Neural cell (in vitro differentiated cells): ENCODE data around the gene HECW1. TPM values are rescaled to one million over a fixed set of nuclear protein-coding genes. Genes with fewer than 3 reads are reported as not detected.

Experiments used
- H2AFZ ChIP-seq: fragments of 200-600, 300-800 bp; sonication (generic), shearing (Covaris generic); 2 replicates; pipeline ENCODE4 v1.6.0; 2014; ENCODE audit warnings: low read depth, mild to moderate bottlenecking, antibody characterized with exemption, low read length, moderate library complexity
- H3F3A ChIP-seq: fragments of 200-600 bp; shearing (Covaris generic); 2 replicates; pipeline ENCODE4 v1.6.1; 2016; ENCODE audit warnings: mild to moderate bottlenecking, moderate library complexity, mixed read lengths, antibody characterized with exemption, low read length; ENCODE audit not compliant: insufficient read depth, poor library complexity, severe bottlenecking
- H3K27ac ChIP-seq: fragments of 200-600, 300-800 bp; sonication (generic), shearing (Covaris generic); 2 replicates; pipeline ENCODE4 v1.5.1; 2014; ENCODE audit warnings: mild to moderate bottlenecking, low read length, moderate library complexity
- H3K27me3 ChIP-seq: fragments of 300-800, 200-600 bp; sonication (generic), shearing (Covaris generic); 2 replicates; pipeline ENCODE4 v1.6.0; 2014; ENCODE audit warnings: mild to moderate bottlenecking, low read depth, low read length, moderate library complexity; ENCODE audit not compliant: insufficient read depth
- H3K36me3 ChIP-seq: fragments of 300-800, 200-600 bp; sonication (generic), shearing (Covaris generic); 2 replicates; pipeline ENCODE4 v1.5.1; 2014; ENCODE audit warnings: mild to moderate bottlenecking, antibody characterized with exemption, low read length, moderate library complexity; ENCODE audit not compliant: insufficient read depth
- H3K4me2 ChIP-seq: fragments of 300-800, 200-600 bp; sonication (generic), shearing (Covaris generic); 2 replicates; pipeline ENCODE4 v1.6.0; 2014; ENCODE audit warnings: mild to moderate bottlenecking, low read length
- H3K4me3 ChIP-seq: fragments of 300-800, 200-600 bp; sonication (generic), shearing (Covaris generic); 2 replicates; pipeline ENCODE4 v1.5.1; 2014; ENCODE audit warnings: mild to moderate bottlenecking, low read length, moderate library complexity
- H3K79me2 ChIP-seq: fragments of 200-600 bp; shearing (Covaris generic); replicated peaks from 2 replicates; pipeline ENCODE4 v1.6.0; 2014; ENCODE audit warnings: mild to moderate bottlenecking, low read length, moderate library complexity; ENCODE audit not compliant: insufficient read depth
- H3K9ac ChIP-seq: fragments of 300-800, 200-600 bp; sonication (generic), shearing (Covaris generic); 2 replicates; pipeline ENCODE4 v1.6.1; 2016; ENCODE audit warnings: mild to moderate bottlenecking, low read length, mixed read lengths
- H3K9me2 ChIP-seq: fragments of 200-600 bp; shearing (Covaris generic); 2 replicates; pipeline ENCODE4 v1.6.1; 2016; ENCODE audit warnings: mild to moderate bottlenecking, low read length, mixed read lengths; ENCODE audit not compliant: insufficient read depth
- H3K9me3 ChIP-seq: fragments of 200-600, 300-800 bp; sonication (generic), shearing (Covaris generic); 2 replicates; pipeline ENCODE4 v1.6.1; 2016; ENCODE audit warnings: mild to moderate bottlenecking, mixed run types, low read length, moderate library complexity, mixed read lengths
- H4K20me1 ChIP-seq: fragments of 200-600 bp; shearing (Covaris generic); 2 replicates; pipeline ENCODE4 v1.6.1; 2016; ENCODE audit warnings: mild to moderate bottlenecking, mixed run types; ENCODE audit not compliant: insufficient read depth
- EP300 ChIP-seq: fragments of 450-650 bp; conservative IDR thresholded peaks from 2 replicates; pipeline ENCODE4 v1.6.1; 2014; ENCODE audit warnings: antibody characterized with exemption, mild to moderate bottlenecking, moderate library complexity; ENCODE audit not compliant: poor library complexity, severe bottlenecking
- EZH2 ChIP-seq: fragments of 200-600, 300-800 bp; shearing (Covaris generic), sonication (generic); IDR thresholded peaks from 2 replicates; pipeline ENCODE4 v1.6.1; 2014; ENCODE audit warnings: antibody characterized with exemption, low read length, borderline replicate concordance, mild to moderate bottlenecking; ENCODE audit not compliant: insufficient read depth, poor library complexity, severe bottlenecking
- MXI1 ChIP-seq: fragments of 450-650 bp; conservative IDR thresholded peaks from 2 replicates; pipeline ENCODE4 v1.6.1; 2014; ENCODE audit warnings: antibody characterized with exemption, mild to moderate bottlenecking; ENCODE audit not compliant: poor library complexity, severe bottlenecking
- POLR2AphosphoS5 ChIP-seq: IDR thresholded peaks from 2 replicates; pipeline ENCODE4 v1.6.1; 2012
- RAD21 ChIP-seq: fragments of 450-650 bp; conservative IDR thresholded peaks from 2 replicates; pipeline ENCODE4 v1.6.1; 2014; ENCODE audit warnings: antibody characterized with exemption, mild to moderate bottlenecking, moderate library complexity
- SMC3 ChIP-seq: fragments of 450-650 bp; conservative IDR thresholded peaks from 2 replicates; pipeline ENCODE4 v1.6.1; 2014; ENCODE audit warnings: antibody characterized with exemption, mild to moderate bottlenecking, moderate library complexity; ENCODE audit not compliant: poor library complexity
- TAF1 ChIP-seq: IDR thresholded peaks from 2 replicates; pipeline ENCODE4 v1.6.1; 2012; ENCODE audit warnings: low read depth
- polyA plus RNA-seq: library from polyadenylated mRNA; depleted of rRNA; stranded (reverse); fragments of >200 nt; gene quantifications from 2 replicates; pipeline ENCODE4 v1.2.3, GENCODE V29; 2014
- TF ChIP-seq, protein P1 (sequence below): IDR thresholded peaks from 2 replicates; pipeline ENCODE4 v1.6.1; 2012; ENCODE audit warnings: borderline replicate concordance
- TF ChIP-seq, protein P2 (sequence below): fragments of 450-650 bp; IDR thresholded peaks from 2 replicates; pipeline ENCODE4 v1.5.1; 2014; ENCODE audit warnings: antibody characterized with exemption, mild to moderate bottlenecking, moderate library complexity; ENCODE audit not compliant: poor library complexity, severe bottlenecking

HECW1 gene
- polyA plus RNA-seq, 1 donor from 2014 or later: 13.8 TPM

DNA sequence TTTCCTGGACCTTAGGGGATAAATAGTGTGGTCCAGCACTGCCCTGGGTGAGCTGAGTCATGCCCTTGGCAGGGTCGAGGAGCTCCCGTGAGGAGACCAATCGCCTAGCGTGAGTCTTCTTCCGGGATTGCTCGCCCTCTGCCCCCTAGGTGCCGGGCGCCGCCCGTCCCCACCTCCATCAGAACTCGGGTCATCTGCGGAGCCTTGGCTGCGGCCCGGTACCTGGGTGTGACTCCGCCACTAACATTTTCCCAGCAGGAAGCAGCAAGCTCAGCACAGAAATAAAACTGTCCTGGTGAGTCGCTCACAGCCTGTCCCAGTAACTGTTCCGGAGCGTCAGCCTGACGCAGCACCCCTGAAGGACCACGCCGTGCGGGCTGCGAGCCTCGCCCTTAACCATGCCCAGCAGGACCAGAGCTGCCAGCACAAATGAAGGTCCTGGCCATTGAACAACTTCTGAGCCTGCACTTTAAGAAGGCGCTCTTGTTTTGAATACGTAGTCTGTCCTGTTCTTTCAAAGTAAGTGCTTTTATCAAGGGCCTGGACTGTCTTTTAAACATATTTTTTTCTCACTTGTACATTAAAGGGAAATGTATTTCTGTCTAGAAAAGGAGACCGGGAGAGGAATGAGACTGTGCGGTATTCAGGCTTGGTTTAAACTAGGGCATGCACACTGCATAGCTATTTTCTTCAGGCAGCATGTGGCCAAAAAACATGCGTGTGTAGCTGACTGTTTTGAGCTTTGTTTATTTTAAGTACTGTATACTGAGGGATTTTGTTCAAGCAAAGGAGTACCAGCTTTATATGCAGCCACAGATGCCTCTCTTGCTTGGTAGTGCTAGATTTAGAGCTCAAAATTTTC lies 136.7 kb downstream of the HECW1 start (continued):
- TF ChIP-seq, protein P1, sequence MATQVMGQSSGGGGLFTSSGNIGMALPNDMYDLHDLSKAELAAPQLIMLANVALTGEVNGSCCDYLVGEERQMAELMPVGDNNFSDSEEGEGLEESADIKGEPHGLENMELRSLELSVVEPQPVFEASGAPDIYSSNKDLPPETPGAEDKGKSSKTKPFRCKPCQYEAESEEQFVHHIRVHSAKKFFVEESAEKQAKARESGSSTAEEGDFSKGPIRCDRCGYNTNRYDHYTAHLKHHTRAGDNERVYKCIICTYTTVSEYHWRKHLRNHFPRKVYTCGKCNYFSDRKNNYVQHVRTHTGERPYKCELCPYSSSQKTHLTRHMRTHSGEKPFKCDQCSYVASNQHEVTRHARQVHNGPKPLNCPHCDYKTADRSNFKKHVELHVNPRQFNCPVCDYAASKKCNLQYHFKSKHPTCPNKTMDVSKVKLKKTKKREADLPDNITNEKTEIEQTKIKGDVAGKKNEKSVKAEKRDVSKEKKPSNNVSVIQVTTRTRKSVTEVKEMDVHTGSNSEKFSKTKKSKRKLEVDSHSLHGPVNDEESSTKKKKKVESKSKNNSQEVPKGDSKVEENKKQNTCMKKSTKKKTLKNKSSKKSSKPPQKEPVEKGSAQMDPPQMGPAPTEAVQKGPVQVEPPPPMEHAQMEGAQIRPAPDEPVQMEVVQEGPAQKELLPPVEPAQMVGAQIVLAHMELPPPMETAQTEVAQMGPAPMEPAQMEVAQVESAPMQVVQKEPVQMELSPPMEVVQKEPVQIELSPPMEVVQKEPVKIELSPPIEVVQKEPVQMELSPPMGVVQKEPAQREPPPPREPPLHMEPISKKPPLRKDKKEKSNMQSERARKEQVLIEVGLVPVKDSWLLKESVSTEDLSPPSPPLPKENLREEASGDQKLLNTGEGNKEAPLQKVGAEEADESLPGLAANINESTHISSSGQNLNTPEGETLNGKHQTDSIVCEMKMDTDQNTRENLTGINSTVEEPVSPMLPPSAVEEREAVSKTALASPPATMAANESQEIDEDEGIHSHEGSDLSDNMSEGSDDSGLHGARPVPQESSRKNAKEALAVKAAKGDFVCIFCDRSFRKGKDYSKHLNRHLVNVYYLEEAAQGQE: no peak

DNA sequence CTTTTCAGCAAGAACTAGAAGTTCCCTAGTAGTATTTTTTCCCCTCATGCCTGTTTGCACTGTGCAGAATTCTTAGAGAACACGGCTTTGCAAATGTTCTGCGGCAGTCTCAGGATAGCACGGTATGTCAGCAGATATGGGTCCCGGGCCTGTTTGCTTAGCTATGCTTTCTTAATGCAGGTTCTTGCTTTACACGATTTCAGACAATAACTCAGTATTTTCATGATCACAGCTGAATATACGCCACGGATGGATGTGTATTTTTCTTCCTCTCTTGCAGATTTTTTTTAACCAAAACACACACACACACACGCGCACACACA lies 137.3 kb downstream of the HECW1 start:
- Histone ChIP-seq H3K36me3 (peaks cover 5% of the 10 kb centered on the region), H3K27me3 (no peaks in the 10 kb centered on the region), H3F3A (no peaks in the 10 kb centered on the region), H2AFZ (no peak overlapping the region), H3K27ac (no peak overlapping the region), H4K20me1 (no peaks in the 10 kb centered on the region), H3K4me3 (no peak overlapping the region), H3K9ac (no peak overlapping the region), H3K9me2 (no peaks in the 10 kb centered on the region), H3K9me3 (no peaks in the 10 kb centered on the region), H3K79me2 (no peaks in the 10 kb centered on the region), H3K4me2 (no peak overlapping the region)
- TF ChIP-seq MXI1 (no peak), TAF1 (no peak), POLR2AphosphoS5 (no peak), EP300 (no peak), EZH2 (no peak), RAD21 (no peak), SMC3 (no peak)
- TF ChIP-seq, protein P1: no peak
- TF ChIP-seq, protein P2, sequence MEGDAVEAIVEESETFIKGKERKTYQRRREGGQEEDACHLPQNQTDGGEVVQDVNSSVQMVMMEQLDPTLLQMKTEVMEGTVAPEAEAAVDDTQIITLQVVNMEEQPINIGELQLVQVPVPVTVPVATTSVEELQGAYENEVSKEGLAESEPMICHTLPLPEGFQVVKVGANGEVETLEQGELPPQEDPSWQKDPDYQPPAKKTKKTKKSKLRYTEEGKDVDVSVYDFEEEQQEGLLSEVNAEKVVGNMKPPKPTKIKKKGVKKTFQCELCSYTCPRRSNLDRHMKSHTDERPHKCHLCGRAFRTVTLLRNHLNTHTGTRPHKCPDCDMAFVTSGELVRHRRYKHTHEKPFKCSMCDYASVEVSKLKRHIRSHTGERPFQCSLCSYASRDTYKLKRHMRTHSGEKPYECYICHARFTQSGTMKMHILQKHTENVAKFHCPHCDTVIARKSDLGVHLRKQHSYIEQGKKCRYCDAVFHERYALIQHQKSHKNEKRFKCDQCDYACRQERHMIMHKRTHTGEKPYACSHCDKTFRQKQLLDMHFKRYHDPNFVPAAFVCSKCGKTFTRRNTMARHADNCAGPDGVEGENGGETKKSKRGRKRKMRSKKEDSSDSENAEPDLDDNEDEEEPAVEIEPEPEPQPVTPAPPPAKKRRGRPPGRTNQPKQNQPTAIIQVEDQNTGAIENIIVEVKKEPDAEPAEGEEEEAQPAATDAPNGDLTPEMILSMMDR: no peak
